Measurements from ENCODE around the gene PEF1.
"Not testable (repeated sequence)": the region's sequence is repeated elsewhere in the genome, so short reads cannot be mapped to it uniquely, and the experiment has no call there.

Gene PEF1

DNA sequence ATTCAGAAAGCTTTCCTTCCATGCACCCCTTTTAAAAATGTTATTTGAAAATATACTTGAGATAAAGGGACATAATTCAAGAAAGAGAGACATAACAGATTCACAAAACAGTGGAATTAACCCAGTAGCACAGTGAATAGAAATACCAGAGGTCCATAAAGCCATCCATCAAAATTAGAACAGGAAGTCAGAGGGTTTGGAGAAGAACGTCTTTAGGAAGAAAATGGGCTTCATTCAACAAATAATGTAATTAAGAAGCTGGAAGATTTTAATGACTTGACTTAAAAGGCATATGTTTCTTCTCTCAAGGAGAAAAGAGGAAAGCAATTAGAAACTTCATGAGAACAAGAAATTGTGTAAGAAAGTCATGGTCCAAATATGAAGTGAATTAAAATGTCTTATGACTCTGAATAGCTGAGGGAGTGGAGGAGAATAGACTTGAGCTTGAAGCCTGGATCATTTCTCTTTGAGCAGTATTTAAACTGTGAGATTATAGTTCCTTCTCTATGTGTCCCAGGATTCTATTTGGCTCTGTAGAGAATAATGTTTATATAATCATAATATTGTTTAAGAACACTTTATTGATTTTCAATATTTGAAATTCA, 35.1 kb downstream of the PEF1 start:
- no peak for DNase-seq (ENCODE audit: low spot score)

DNA sequence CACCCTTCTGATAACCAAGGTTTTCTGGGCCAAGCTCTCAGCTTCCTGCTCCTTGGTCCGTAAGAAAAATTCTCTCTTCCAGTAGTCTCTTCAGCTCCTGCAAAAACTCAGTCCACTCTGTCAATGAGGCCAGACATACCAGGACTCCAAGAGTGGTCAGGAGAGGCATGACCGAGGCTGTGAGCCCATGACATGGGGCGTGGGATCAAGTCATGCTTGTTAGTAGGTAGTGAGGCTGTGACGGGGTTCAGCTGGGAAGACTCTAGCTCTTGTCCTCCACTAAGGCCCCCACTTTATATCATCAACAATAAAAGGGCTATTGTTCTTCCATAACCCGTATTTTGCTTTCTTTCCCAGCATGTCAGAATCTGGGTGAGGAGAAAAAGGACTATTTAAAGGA, 37.3 kb downstream of the PEF1 start:
- DNase-seq (ENCODE audit: low spot score): no peak

- DNase-seq (ENCODE audit: low spot score): no peak
Measured at GRCh38 chr1:31605908-31606427, 38.7 kb downstream of the PEF1 start.

GRCh38 chr1:31602081-31602480, 42.6 kb downstream of the PEF1 start:
- no peak for DNase-seq (ENCODE audit: low spot score)

GRCh38 chr1:31600641-31601040, 44.0 kb downstream of the PEF1 start:
- DNase-seq (ENCODE audit: low spot score): no peak

- no peak for DNase-seq (ENCODE audit: low spot score)
Measured at GRCh38 chr1:31598980-31599379, 45.7 kb downstream of the PEF1 start.

DNA sequence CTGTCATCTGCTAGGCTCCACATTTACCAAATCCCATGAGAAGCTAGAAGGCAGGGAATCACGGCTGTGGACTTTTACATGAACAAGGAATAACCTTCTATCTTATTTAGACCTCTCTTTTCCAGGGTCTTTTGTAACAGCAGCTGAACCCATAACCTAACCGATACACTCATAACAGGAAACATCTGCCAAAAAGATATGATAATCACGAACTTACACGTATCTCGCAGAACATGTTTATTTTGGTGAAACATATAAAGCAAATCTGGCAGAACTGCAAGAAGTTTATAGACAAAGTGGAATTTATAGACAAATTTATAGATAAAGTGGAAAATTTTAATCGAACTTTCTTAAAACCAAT, 48.0 kb downstream of the PEF1 start:
- DNase-seq (ENCODE audit: low spot score): no peak

- DNase-seq (ENCODE audit: low spot score): no peak
Measured at GRCh38 chr1:31595836-31596736, 48.6 kb downstream of the PEF1 start.

DNA sequence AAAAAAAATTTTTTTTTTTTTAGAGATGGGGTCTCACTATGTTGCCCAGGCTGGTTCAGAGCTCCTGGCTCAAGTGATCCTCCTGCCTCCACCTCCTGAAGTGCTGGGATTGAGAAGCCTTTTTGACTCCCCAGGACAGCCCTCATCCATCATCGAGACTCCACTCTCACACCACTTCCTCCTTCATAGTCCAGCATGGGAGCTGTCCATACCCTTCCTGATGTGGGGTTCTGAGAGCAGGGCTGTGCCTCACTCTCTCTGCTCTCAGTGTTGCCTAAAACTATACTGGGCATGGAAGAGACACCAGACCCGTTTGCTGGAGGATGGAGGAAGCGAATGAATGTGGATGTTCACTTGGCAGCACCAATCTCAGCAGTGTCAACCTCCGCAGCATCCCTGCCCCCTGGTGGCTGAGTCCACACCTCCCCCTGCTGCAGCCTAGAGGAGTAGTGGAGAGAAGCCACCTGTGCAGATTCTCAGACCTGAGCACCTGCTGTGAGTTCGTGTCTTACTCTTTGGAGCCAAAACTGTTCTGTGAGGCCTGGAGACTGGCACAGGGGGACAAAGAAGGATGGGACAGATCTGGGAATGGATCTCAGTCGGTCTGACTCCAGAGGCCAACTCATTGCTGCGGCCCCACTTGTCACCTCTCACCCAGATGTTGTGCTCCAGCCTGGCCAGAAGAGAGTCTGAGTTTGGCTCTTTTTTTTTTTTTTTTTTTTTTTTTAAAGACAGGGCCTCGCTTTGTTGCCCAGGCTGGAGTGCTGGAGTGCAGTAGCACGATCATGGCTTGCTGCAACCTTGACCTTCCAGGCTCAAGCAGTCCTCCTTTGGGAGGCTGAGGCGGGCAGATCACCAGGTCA, 50.7 kb downstream of the PEF1 start:
- DNase-seq (ENCODE audit: low spot score): peak; percentile 82

DNA sequence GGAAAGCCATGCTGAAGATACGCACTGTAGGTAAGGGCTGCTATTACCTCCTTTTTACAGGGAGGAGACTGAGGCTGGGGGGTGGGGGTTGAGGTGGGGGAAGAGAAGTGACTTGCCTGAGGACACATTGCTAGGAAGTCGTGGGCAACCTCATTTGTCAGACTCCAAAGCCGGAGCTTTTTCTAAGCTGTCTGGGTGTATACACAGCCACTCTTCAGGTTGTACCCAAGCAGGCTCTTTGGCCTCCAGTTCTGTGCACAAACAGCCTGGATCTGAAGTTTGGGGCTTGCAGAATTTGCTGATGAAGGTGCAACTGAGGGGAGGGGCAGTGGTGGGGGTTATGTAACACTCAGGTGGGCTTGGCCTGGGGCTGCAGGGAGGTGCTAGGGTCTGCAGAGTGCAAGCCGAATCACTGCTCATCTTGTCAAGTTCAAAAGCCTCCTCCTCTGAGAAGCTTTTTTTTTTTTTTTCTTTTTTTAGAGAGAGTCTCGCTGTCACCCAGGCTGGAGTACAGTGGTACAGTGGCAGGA, 51.5 kb downstream of the PEF1 start:
- DNase-seq (ENCODE audit: low spot score): no peak

GRCh38 chr1:31592132-31592531, 52.5 kb downstream of the PEF1 start:
- DNase-seq (ENCODE audit: low spot score): no peak

DNA sequence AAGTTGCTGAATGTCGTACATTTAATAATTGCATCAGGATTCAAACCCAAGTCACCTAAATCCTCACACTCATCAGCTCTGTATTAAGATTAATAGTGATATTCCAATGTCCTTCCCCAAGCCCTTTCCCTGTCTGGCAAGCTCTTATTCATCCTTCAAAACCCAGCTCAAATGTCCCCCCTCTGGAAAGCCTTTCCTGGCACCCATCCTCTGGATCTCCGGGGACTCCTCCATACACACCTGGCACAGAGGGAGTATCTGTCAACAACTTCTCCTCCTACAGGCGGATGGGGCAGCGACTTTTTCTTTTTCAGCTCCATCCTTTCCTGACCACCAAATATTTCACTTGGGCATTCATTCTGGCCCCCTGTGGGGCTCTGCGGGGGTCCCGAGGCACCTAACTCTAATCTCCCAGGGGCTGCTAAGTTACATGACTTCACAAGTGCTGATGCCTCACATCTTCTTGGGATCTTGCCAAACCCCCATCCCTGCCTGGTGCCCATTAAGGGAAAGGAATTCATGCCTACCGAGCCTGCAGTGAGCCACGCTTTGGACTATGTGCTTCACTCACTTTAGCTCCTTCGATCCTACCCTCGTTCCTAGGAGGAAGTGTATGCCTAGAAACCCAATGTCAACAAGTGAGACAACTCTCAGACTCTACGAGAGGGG, 53.1 kb downstream of the PEF1 start:
- no peak for DNase-seq (ENCODE audit: low spot score)

DNA sequence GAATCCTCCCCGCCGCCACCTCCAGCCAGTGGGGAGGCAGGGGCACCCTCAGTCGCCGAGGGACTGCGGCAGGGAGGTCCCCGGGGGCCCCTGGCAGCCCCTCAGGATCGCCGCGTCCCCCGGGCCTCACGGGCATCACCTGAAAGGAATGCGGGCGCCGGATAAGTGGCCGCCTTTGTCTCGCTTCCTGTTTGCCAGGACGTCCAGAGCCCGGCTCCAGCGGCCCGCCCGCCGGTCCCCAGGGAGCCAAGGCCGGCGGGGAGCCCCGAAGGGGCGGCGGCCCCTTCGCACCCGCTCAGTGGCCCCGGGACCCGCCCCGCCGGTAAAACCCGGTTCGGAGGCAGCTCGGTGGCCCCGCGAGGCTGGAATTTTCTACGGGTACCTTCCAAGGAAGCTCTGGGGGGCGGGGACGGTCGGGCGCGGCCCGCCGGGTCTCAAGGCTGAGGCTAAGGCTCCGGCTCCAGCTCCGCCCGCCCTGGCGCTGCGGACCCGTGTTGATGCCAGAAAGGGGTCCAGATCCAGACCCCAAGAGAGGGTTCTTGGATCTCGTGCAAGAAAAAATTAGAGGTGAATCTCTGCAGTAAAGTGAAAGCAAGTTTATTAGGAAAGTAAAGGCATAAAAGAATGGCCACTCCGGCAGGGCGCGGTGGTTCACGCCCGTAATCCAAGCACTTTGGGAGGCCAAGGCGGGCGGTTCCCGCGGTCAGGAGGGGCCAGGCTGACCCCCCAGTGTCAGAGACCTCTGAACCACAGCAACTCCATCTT, 55.7 kb downstream of the PEF1 start:
- peak; percentile 50 for DNase-seq (ENCODE audit: low spot score)

DNA sequence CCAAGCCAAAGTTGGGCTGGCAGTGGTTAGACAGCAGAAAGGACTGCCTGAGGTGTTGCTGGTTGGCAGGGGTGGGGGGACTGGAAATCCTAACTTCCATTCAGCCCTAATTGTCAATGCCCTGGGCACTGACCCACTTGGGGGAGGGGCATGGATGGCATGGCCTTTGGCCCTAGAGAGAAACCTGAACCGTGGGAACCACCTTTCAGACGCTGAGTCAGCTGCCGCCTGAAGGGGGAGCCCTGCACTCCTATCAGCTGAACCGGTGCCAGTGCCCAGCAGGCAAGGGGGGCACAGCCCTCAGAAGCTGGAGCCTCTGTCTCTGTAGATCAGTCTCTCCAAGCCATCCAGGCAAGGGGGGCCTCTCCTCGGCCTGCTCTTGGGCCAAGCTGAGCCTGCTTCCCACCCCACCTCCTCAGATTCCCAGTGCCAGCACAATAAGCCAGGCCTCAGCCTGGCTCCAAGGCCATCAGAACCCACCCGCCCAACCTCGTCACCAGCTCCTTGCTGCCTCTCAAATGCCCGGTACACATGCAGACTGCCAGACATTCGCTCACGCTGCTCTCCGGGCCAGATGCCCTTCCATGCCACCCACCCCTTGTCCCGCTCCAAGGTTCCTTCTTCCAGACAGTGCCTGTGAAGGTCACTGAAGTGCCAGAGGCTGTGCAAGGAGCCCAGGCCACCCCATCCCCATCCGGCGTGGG, 56.8 kb downstream of the PEF1 start:
- peak; percentile 76 for DNase-seq (ENCODE audit: low spot score)

DNA sequence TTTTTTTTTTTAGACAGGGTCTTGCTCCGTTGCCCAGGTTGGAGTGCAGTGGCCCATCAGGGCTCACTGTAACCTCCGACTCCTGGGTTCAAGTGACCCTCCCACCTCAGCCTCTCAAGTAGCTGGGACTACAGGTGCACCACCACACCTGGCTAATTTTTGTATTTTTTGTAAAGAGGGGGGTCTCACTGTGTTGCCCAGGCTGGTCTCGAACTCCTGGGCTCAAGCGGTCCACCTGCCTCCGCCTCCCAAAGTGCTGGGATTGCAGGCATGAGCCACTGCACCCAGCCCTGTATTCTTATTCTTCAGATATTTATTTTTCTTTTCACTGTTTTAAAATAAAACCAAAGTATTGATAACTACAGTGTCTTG, 57.4 kb downstream of the PEF1 start:
- not testable (repeated sequence) for DNase-seq (ENCODE audit: low spot score)

GRCh38 chr1:31586376-31587327, 58.0 kb downstream of the PEF1 start:
- no peak for DNase-seq (ENCODE audit: low spot score)

DNA sequence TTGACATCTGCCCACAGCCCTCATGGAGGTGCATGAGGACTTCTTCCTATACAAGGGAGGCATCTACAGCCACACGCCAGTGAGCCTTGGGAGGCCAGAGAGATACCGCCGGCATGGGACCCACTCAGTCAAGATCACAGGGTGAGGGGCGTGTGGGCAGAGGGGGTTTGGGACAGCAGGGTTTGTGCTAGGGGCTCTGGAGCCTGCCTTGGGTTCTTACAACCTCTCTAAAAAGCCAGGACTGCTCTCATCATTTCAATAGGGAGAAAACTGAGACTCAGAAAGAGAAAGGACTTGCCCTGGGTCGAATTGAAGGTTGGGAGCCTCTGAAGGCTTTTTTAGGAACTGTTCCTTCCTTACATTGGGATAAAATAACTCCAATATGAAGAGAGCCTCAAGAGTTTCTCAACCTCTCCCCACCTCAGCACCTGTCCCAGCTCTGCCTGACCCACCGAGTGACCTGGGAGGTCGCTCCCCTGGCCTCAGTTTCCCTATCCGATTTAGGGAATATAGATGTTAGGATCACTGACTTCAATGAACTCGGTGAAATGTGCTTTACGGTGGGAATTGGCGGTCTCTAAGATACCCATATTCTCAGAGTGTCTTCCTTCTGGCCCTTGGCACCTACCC, 58.8 kb downstream of the PEF1 start:
- no peak for DNase-seq (ENCODE audit: low spot score)

DNA sequence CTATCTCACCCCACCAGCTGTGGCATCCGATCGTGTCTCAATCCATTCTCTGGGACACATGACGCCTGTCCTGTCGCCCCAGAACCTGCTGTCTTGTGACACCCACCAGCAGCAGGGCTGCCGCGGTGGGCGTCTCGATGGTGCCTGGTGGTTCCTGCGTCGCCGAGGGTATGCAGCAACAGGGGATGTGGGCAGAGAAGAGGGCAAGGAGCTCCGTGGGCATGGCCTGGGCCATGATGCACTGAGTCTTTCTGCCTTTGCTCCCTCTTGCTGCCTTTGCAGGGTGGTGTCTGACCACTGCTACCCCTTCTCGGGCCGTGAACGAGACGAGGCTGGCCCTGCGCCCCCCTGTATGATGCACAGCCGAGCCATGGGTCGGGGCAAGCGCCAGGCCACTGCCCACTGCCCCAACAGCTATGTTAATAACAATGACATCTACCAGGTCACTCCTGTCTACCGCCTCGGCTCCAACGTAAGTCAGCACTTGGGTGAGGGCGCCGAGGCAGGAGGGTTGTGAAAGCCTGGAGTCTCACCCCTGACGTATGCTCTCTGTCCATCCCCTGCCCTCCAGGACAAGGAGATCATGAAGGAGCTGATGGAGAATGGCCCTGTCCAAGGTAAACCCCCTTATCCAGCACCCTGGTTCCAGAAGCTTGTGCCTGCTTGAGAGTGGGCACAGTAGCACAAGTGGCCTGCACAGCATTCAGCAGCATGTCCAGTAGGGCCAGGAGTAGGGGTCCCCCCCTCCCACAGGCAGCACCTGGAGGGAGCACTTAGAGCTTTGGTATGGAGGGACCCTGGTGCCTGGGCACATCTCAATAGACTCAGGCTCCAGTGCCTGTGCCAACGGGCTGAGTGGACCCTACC, 59.6 kb downstream of the PEF1 start:
- no peak for DNase-seq (ENCODE audit: low spot score)

All from AG08396 (cell line).